HepG2 (cell line): ENCODE data around the gene NXN. TPM values are rescaled to one million over a fixed set of nuclear protein-coding genes. Genes with fewer than 3 reads are reported as not detected.

ENCODE experiments used
- BHLHE40 ChIP-seq: IDR thresholded peaks from 2 replicates; pipeline ENCODE4 v1.6.1; 2011; ENCODE audit warnings: low read length, improper control_type of control experiment
- EED ChIP-seq: sonication (generic); formaldehyde crosslinking; IDR thresholded peaks from 2 replicates; pipeline ENCODE4 v1.5.0; 2020; ENCODE audit warnings: mild to moderate bottlenecking, missing genetic modification reagents
- ERF ChIP-seq: IDR thresholded peaks from 2 replicates; pipeline ENCODE4 v1.6.1; 2018; ENCODE audit warnings: missing biosample characterization, missing genetic modification reagents
- HOXA7 ChIP-seq: sonication (generic); formaldehyde crosslinking; IDR thresholded peaks from 2 replicates; pipeline ENCODE4 v1.8.1; 2022; ENCODE audit warnings: mild to moderate bottlenecking, missing genetic modification reagents, moderate library complexity
- KDM1A ChIP-seq: IDR thresholded peaks from 2 replicates; pipeline ENCODE4 v1.6.1; 2016; ENCODE audit warnings: missing compliant biosample characterization
- LCORL ChIP-seq, 2 experiments: fragments of 450-650 bp in 1 of 2; sonication (generic) in 1 of 2; formaldehyde crosslinking in 1 of 2; IDR thresholded peaks; 2 replicates each; pipeline versions ENCODE4 v1.5.0 to v1.6.1; 2017 to 2020; ENCODE audit warnings: antibody characterized with exemption in 1 of 2, missing genetic modification reagents in 1 of 2
- MIER3 ChIP-seq: IDR thresholded peaks from 2 replicates; pipeline ENCODE4 v1.6.1; 2016; ENCODE audit warnings: missing compliant biosample characterization, borderline replicate concordance
- PHF20 ChIP-seq: sonication (generic); formaldehyde crosslinking; IDR thresholded peaks from 2 replicates; pipeline ENCODE4 v1.5.0; 2020; ENCODE audit warnings: mild to moderate bottlenecking, missing genetic modification reagents
- PITX1 ChIP-seq: sonication (generic); formaldehyde crosslinking; IDR thresholded peaks from 2 replicates; pipeline ENCODE4 v1.5.1; 2020; ENCODE audit warnings: mild to moderate bottlenecking, missing genetic modification reagents
- SNAPC2 ChIP-seq: sonication (generic); formaldehyde crosslinking; IDR thresholded peaks from 2 replicates; pipeline ENCODE4 v1.8.1; 2022; ENCODE audit warnings: mild to moderate bottlenecking, missing genetic modification reagents
- SSRP1 ChIP-seq: IDR thresholded peaks from 2 replicates; pipeline ENCODE4 v1.6.1; 2016; ENCODE audit warnings: control low read depth
- TCF12 ChIP-seq, 2 experiments: fragments of 450-650 bp in 1 of 2; sonication (generic) in 1 of 2; formaldehyde crosslinking in 1 of 2; IDR thresholded peaks; 2 replicates each; pipeline versions ENCODE4 v1.6.1 to v1.8.0; 2017 to 2022; ENCODE audit warnings: antibody characterized with exemption in 1 of 2, mild to moderate bottlenecking in 1 of 2, missing genetic modification reagents in 1 of 2, moderate library complexity in 1 of 2
- XBP1 ChIP-seq: sonication (generic); formaldehyde crosslinking; IDR thresholded peaks from 2 replicates; pipeline ENCODE4 v1.5.0; 2020; ENCODE audit warnings: missing genetic modification reagents
- ZFP36L1 ChIP-seq: sonication (generic); formaldehyde crosslinking; IDR thresholded peaks from 2 replicates; pipeline ENCODE4 v1.8.0; 2022; ENCODE audit warnings: mild to moderate bottlenecking, missing genetic modification reagents, moderate library complexity
- ZHX1 ChIP-seq: sonication (generic); formaldehyde crosslinking; IDR thresholded peaks from 2 replicates; pipeline ENCODE4 v1.8.1; 2022; ENCODE audit warnings: low read depth, mild to moderate bottlenecking, missing genetic modification reagents
- ZNF253 ChIP-seq: sonication (generic); formaldehyde crosslinking; IDR thresholded peaks from 2 replicates; pipeline ENCODE4 v1.8.0; 2022; ENCODE audit warnings: mild to moderate bottlenecking, missing genetic modification reagents, borderline replicate concordance
- ZNF337 ChIP-seq: sonication (generic); formaldehyde crosslinking; IDR thresholded peaks from 2 replicates; pipeline ENCODE4 v1.5.1; 2020; ENCODE audit warnings: missing genetic modification reagents, low read depth, mild to moderate bottlenecking, borderline replicate concordance
- ZNF451 ChIP-seq: sonication (generic); formaldehyde crosslinking; IDR thresholded peaks from 2 replicates; pipeline ENCODE4 v1.5.0; 2020; ENCODE audit warnings: mild to moderate bottlenecking, missing genetic modification reagents
- ZNF549 ChIP-seq: sonication (generic); formaldehyde crosslinking; IDR thresholded peaks from 2 replicates; pipeline ENCODE4 v1.5.0; 2020; ENCODE audit warnings: missing genetic modification reagents
- ZNF552 ChIP-seq: sonication (generic); formaldehyde crosslinking; IDR thresholded peaks from 2 replicates; pipeline ENCODE4 v1.9.0; 2022; ENCODE audit warnings: missing genetic modification reagents, mild to moderate bottlenecking, borderline replicate concordance
- ZNF557 ChIP-seq: sonication (generic); formaldehyde crosslinking; IDR thresholded peaks from 2 replicates; pipeline ENCODE4 v1.4.0; 2020; ENCODE audit warnings: missing genetic modification reagents
- ZNF792 ChIP-seq: IDR thresholded peaks from 2 replicates; pipeline ENCODE4 v1.6.1; 2016
- ZNF83 ChIP-seq: sonication (generic); formaldehyde crosslinking; IDR thresholded peaks from 2 replicates; pipeline ENCODE4 v1.4.0; 2020; ENCODE audit warnings: missing genetic modification reagents, mild to moderate bottlenecking, borderline replicate concordance
- polyA plus RNA-seq, 8 experiments: library from polyadenylated mRNA; depleted of rRNA in 3 of 8; stranded (reverse) in 7 of 8; unstranded in 1 of 8; fragments of >200 nt; fragmentation: Illumina TruSeq in 4 of 8; extraction: Trizol in 4 of 8; gene quantifications; 2 replicates each; pipeline versions ENCODE4 v1.2.1 to v1.2.3, GENCODE V29; 2011 to 2016; ENCODE audit warnings: low read depth in 4 of 8, missing spikeins in 1 of 8, mixed read lengths in 1 of 8; ENCODE audit not compliant: insufficient read depth in 1 of 8
- total RNA-seq, 5 experiments: library from RNA; depleted of rRNA; stranded (reverse); fragments of >200 nt; fragmentation: Illumina TruSeq; extraction: Trizol; gene quantifications; 2 replicates each; pipeline ENCODE4 v1.2.3, GENCODE V29; 2016; ENCODE audit warnings: low read depth in 1 of 5
- TF ChIP-seq, protein P1 (sequence below): sonication (generic); formaldehyde crosslinking; IDR thresholded peaks from 2 replicates; pipeline ENCODE4 v1.5.0; 2020; ENCODE audit warnings: missing genetic modification reagents, mild to moderate bottlenecking, borderline replicate concordance
- TF ChIP-seq, protein P2 (sequence below): sonication (generic); formaldehyde crosslinking; IDR thresholded peaks from 2 replicates; pipeline ENCODE4 v1.4.0; 2020; ENCODE audit warnings: missing genetic modification reagents, borderline replicate concordance

Gene NXN
- total and polyA plus RNA-seq, 2 of the 13 experiments (the other 11 are each of a cell fraction or from before 2014, with no cell fraction given) = 22.2 to 24.3 TPM

- TF ChIP-seq TCF12 (IDR thresholded peaks at IDR 0.05) (no peak), TCF12 (CRISPR knock-in tag; IDR thresholded peaks at IDR 0.05) (no peak; the same call in 1 of the 2 replicates), ZNF83 (CRISPR knock-in tag) (no peak; the same call in 1 of the 2 replicates), PITX1 (CRISPR knock-in tag) (peak; percentile 72), EED (CRISPR knock-in tag) (no peak), ZNF549 (CRISPR knock-in tag) (no peak), SSRP1 (CRISPR knock-in tag) (no peak), ZNF552 (CRISPR knock-in tag) (peak; percentile 75), ZNF792 (CRISPR knock-in tag) (peak; percentile 90), XBP1 (no peak), ZNF557 (CRISPR knock-in tag) (peak; percentile 62; the same call in 1 of the 2 replicates), ZHX1 (peak; percentile 57; the same call in 1 of the 2 replicates), MIER3 (peak; percentile 83), ZNF253 (0 out of 2 replicates have a peak, but pooled peaks have one; percentile 8), KDM1A (CRISPR knock-in tag) (no peak), ERF (peak; percentile 94), LCORL (IDR thresholded peaks at IDR 0.05) (no peak), LCORL (CRISPR knock-in tag; IDR thresholded peaks at IDR 0.05) (peak; percentile 92), ZNF337 (CRISPR knock-in tag) (peak; percentile 83; the same call in 1 of the 2 replicates), BHLHE40 (peak; percentile 84), ZFP36L1 (CRISPR knock-in tag) (peak; percentile 82; the same call in 1 of the 2 replicates), PHF20 (CRISPR knock-in tag) (peak; percentile 95), ZNF451 (CRISPR knock-in tag) (no peak), HOXA7 (no peak), SNAPC2 (0 out of 2 replicates have a peak, but pooled peaks have one; percentile 25)
- TF ChIP-seq, protein P1, sequence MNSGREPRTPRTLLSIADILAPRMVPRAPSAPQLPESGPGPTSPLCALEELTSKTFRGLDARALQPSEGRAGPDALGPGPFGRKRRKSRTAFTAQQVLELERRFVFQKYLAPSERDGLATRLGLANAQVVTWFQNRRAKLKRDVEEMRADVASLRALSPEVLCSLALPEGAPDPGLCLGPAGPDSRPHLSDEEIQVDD (CRISPR knock-in tag) = no peak
- TF ChIP-seq, protein P2, sequence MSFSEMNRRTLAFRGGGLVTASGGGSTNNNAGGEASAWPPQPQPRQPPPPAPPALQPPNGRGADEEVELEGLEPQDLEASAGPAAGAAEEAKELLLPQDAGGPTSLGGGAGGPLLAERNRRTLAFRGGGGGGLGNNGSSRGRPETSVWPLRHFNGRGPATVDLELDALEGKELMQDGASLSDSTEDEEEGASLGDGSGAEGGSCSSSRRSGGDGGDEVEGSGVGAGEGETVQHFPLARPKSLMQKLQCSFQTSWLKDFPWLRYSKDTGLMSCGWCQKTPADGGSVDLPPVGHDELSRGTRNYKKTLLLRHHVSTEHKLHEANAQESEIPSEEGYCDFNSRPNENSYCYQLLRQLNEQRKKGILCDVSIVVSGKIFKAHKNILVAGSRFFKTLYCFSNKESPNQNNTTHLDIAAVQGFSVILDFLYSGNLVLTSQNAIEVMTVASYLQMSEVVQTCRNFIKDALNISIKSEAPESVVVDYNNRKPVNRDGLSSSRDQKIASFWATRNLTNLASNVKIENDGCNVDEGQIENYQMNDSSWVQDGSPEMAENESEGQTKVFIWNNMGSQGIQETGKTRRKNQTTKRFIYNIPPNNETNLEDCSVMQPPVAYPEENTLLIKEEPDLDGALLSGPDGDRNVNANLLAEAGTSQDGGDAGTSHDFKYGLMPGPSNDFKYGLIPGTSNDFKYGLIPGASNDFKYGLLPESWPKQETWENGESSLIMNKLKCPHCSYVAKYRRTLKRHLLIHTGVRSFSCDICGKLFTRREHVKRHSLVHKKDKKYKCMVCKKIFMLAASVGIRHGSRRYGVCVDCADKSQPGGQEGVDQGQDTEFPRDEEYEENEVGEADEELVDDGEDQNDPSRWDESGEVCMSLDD = 0 out of 2 replicates have a peak, but pooled peaks have one; percentile 56
Observed at GRCh38 chr17:996554-997344, 17.2 kb upstream of the NXN start, which contains the start of gene TIMM22 (continued).
